ENCODE measurements around the gene KDM5C. TPM values are rescaled to one million over a fixed set of nuclear protein-coding genes. Genes with fewer than 3 reads are reported as not detected.

The KDM5C gene
- total RNA-seq: 100 to 1,000 TPM; 147 to 153 TPM
- polyA plus RNA-seq: 10 to 100 TPM; 21.0 to 26.5 (median 23.6) TPM
- 230 to 327 (median 267) reads per million in 6 experiments for total RNA-seq

GRCh38 chrX:53224860-53225797 lies at the start of gene KDM5C:
Gene KDM5C (minus strand): TSS chrX:53225207. CDS start chrX:53224889, 318 bp downstream.
- Mint-ChIP-seq H3K4me1 (peaks cover 4 to 39% (median 35%) of the 10 kb centered on the region in 4 donors), H3K27me3 (no peaks in the 10 kb centered on the region), H3K9me3 (peaks cover 0 to 3% (median 0%) of the 10 kb centered on the region in 9 donors), H3K27ac (peak within 1 kb of the TSS; percentile 97 to 99 (median 99)), H3K4me3 (peak within 1 kb of the TSS; percentile 92 to 99 (median 96)), H3K36me3 (peaks cover 0 to 9% (median 0%) of the 10 kb centered on the region in 3 donors)
- POLR2A ChIA-PET: interaction anchor here (0.7 to 2.7 kb wide), 10 partner anchors 9 to 819 kb away, joined by 3 to 19 read pairs (median 4); partner anchors contain the start of genes PHF8, RIBC1, SMC1A and TSPYL2
- ATAC-seq (peak; percentile 82 to 86), DNase-seq (peak; percentile 68 to 99 (median 84))

- Mint-ChIP-seq H3K27me3 (no peaks in the 10 kb centered on the region), H3K4me1 (no peaks in the 10 kb centered on the region), H3K4me3 (no peak overlapping the region), H3K36me3 (no peaks in the 10 kb centered on the region), H3K27ac (no peak overlapping the region), H3K9me3 (no peaks in the 10 kb centered on the region)
- POLR2A ChIA-PET: no interaction called here
- no peak for DNase-seq
- no peak for ATAC-seq
These were observed 47.9 kb upstream of the KDM5C start for GRCh38 chrX:53272808-53273337.

DNA sequence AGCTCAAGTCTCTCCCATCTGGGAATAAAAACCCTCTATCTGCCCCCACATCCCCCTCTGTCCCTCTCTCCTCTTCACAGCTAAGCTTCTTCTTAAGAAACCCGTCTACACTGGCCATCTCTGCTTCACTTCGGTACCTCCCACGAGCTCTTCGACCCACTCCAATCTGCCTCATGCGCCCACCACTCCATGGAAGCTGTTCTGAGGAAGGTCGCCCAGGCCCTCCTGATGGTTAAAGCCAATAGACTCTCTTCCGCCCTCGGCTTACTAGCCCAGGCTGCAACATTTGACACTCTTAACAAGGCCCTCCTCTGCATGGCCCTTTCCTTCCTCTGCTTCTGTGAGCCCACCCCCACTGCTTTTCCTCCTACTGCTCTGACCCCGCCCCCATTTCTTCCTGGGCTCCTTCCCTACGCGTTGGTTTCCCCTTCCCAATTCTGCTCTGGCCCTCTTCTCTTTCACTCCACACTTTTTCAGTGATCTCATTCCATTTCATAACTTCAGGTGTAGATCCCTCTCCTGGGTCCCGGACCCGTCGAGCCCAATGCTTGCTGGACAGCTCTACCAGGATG lies 44.6 kb upstream of the KDM5C start:
- Mint-ChIP-seq H3K27me3 (no peaks in the 10 kb centered on the region), H3K4me1 (peaks cover 0 to under 1% (median 0%) of the 10 kb centered on the region in 4 donors), H3K27ac (no peak overlapping the region), H3K4me3 (no peak overlapping the region), H3K36me3 (no peaks in the 10 kb centered on the region), H3K9me3 (no peaks in the 10 kb centered on the region)
- DNase-seq (no peak), ATAC-seq (no peak)
- POLR2A ChIA-PET: no interaction called here

- no peak overlapping the region for H3K27ac Mint-ChIP-seq
- H3K27me3 Mint-ChIP-seq: no peaks in the 10 kb centered on the region
- H3K4me3 Mint-ChIP-seq: no peak overlapping the region
- POLR2A ChIA-PET: no interaction called here
- no peak for ATAC-seq
- H3K36me3 Mint-ChIP-seq: no peaks in the 10 kb centered on the region
- DNase-seq: no peak
- no peaks in the 10 kb centered on the region for H3K9me3 Mint-ChIP-seq
- peaks cover 3 to 12% (median 7%) of the 10 kb centered on the region in 4 donors for H3K4me1 Mint-ChIP-seq
These were observed 43.2 kb upstream of the KDM5C start for GRCh38 chrX:53268173-53268572.

- no peak for ATAC-seq
- peaks cover 11 to 24% (median 19%) of the 10 kb centered on the region in 4 donors for H3K4me1 Mint-ChIP-seq
- DNase-seq: no peak
- H3K4me3 Mint-ChIP-seq: no peak overlapping the region
- peak overlapping the region in 1 of 10 donors; percentile 48 for H3K27ac Mint-ChIP-seq
- POLR2A ChIA-PET: no interaction called here
- no peaks in the 10 kb centered on the region for H3K36me3 Mint-ChIP-seq
- no peaks in the 10 kb centered on the region for H3K27me3 Mint-ChIP-seq
- no peaks in the 10 kb centered on the region for H3K9me3 Mint-ChIP-seq
These were observed 41.9 kb upstream of the KDM5C start for GRCh38 chrX:53266914-53267313.

GRCh38 chrX:53265771-53266574 lies 41.0 kb upstream of the KDM5C start:
- ATAC-seq (no peak), DNase-seq (no peak)
- Mint-ChIP-seq H3K4me1 (peaks cover 18 to 34% (median 28%) of the 10 kb centered on the region in 4 donors), H3K36me3 (no peaks in the 10 kb centered on the region), H3K27me3 (no peaks in the 10 kb centered on the region), H3K4me3 (no peak overlapping the region), H3K27ac (no peak overlapping the region), H3K9me3 (no peaks in the 10 kb centered on the region)
- POLR2A ChIA-PET: no interaction called here

DNA sequence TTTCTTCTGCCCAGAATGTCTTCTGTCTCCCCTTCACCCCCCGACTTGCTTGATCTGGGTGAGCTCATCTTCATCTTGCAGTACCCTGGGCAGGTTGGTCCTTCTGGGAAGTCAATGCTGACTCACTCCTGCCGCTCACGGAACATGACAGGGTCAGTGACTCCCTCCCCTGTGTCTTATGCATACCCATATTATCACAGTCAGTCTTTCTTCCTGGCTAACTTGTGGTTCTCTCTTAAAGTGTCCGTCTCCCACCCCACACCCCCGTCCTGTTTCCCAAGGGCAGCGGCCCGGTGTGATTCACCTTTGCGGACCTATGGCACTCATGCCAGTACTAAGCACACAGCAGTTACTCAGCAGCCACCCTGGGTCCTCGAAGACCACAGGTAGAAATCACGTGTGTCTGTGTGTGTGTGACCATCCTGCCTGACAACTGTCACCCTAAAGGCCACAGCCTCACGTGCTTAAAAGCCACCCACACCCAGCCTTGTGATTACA lies 38.6 kb upstream of the KDM5C start:
- DNase-seq: no peak
- peak overlapping the region in 1 of 10 donors; percentile 57 for H3K27ac Mint-ChIP-seq
- H3K4me3 Mint-ChIP-seq: peak overlapping the region in 4 of 10 donors; percentile 4 to 59 (median 36)
- H3K4me1 Mint-ChIP-seq: peaks cover 18 to 34% (median 29%) of the 10 kb centered on the region in 4 donors
- POLR2A ChIA-PET: no interaction called here
- no peaks in the 10 kb centered on the region for H3K36me3 Mint-ChIP-seq
- no peaks in the 10 kb centered on the region for H3K27me3 Mint-ChIP-seq
- no peaks in the 10 kb centered on the region for H3K9me3 Mint-ChIP-seq
- ATAC-seq: no peak

DNA sequence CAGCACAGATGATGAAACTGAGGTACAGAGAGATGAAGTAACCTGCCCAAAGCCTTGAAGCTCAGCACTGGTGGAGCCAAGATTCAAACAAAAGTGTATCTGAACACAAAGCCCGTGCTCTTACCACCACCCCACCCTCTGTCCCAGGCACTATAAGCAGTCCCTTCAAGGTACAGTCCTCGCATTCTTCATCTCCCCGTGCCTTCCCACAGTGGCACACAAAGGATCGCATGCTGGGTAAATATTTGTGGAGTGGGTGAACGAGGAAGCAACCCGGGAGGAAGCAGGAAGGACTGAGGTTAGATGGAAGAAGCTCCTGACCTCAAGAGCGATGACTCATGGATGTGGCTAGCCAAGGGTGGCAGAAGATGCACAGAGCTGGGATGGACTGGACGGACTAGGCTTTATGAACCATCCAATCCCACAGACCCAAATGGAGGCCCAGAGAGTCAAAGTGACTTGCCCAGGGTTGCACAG lies 37.9 kb upstream of the KDM5C start:
- Mint-ChIP-seq H3K27ac (peak overlapping the region in 5 of 10 donors; percentile 31 to 77 (median 57)), H3K4me1 (peaks cover 19 to 34% (median 29%) of the 10 kb centered on the region in 4 donors), H3K9me3 (no peaks in the 10 kb centered on the region), H3K4me3 (peak overlapping the region in 1 of 10 donors; percentile 8), H3K36me3 (no peaks in the 10 kb centered on the region), H3K27me3 (no peaks in the 10 kb centered on the region)
- POLR2A ChIA-PET: interaction anchor here (0.5 kb wide), 1 partner anchor 86 kb away, joined by 8 read pairs; no protein-coding TSS in a partner anchor
- DNase-seq (no peak), ATAC-seq (no peak)

- peak overlapping the region in 6 of 10 donors; percentile 4 to 61 (median 38) for H3K4me3 Mint-ChIP-seq
- ATAC-seq (no peak), DNase-seq (no peak)
- H3K36me3 Mint-ChIP-seq: no peaks in the 10 kb centered on the region
- peaks cover 0 to 2% (median 0%) of the 10 kb centered on the region in 5 donors for H3K27me3 Mint-ChIP-seq
- POLR2A ChIA-PET: interaction anchor here (0.5 to 0.7 kb wide), 2 partner anchors 18 to 87 kb away, joined by 3 to 8 read pairs; no protein-coding TSS in a partner anchor
- H3K27ac Mint-ChIP-seq: peak overlapping the region in 5 of 10 donors; percentile 17 to 67 (median 20)
- no peaks in the 10 kb centered on the region for H3K9me3 Mint-ChIP-seq
- peaks cover 21 to 34% (median 29%) of the 10 kb centered on the region in 4 donors for H3K4me1 Mint-ChIP-seq
These were observed 37.3 kb upstream of the KDM5C start for GRCh38 chrX:53262189-53262917.

GRCh38 chrX:53261355-53261972 lies 36.5 kb upstream of the KDM5C start:
- ATAC-seq: peak; percentile 53 to 81

More at GRCh38 chrX:53261355-53261972, 36.5 kb upstream of the KDM5C start:
- H3K4me1 Mint-ChIP-seq: peaks cover 21 to 34% (median 29%) of the 10 kb centered on the region in 4 donors
- no peaks in the 10 kb centered on the region for H3K36me3 Mint-ChIP-seq
- peak overlapping the region in 6 of 10 donors; percentile 17 to 59 (median 37) for H3K27ac Mint-ChIP-seq
- POLR2A ChIA-PET: interaction anchor here (0.7 kb wide), 2 partner anchors 19 to 173 kb away, joined by 3 to 4 read pairs; partner anchors contain the start of gene HSD17B10
- no peaks in the 10 kb centered on the region for H3K9me3 Mint-ChIP-seq
- peak overlapping the region in 5 of 10 donors; percentile 8 to 61 (median 51) for H3K4me3 Mint-ChIP-seq
- peaks cover 0 to 2% (median 0%) of the 10 kb centered on the region in 5 donors for H3K27me3 Mint-ChIP-seq
- DNase-seq: peak in 4 of 10 donors; percentile 5 to 44 (median 30)
